Neural cell (in vitro differentiated cells): ENCODE data around the gene MEAK7.

ENCODE experiments used
- CTCF ChIP-seq: fragments of 450-650 bp; IDR thresholded peaks from 2 replicates; pipeline ENCODE4 v1.5.1; 2014; ENCODE audit warnings: antibody characterized with exemption, mild to moderate bottlenecking, moderate library complexity; ENCODE audit not compliant: poor library complexity, severe bottlenecking
- EZH2 ChIP-seq: fragments of 200-600, 300-800 bp; shearing (Covaris generic), sonication (generic); IDR thresholded peaks from 2 replicates; pipeline ENCODE4 v1.6.1; 2014; ENCODE audit warnings: antibody characterized with exemption, low read length, borderline replicate concordance, mild to moderate bottlenecking; ENCODE audit not compliant: insufficient read depth, poor library complexity, severe bottlenecking
- RAD21 ChIP-seq: fragments of 450-650 bp; conservative IDR thresholded peaks from 2 replicates; pipeline ENCODE4 v1.6.1; 2014; ENCODE audit warnings: antibody characterized with exemption, mild to moderate bottlenecking, moderate library complexity
- SMC3 ChIP-seq: fragments of 450-650 bp; conservative IDR thresholded peaks from 2 replicates; pipeline ENCODE4 v1.6.1; 2014; ENCODE audit warnings: antibody characterized with exemption, mild to moderate bottlenecking, moderate library complexity; ENCODE audit not compliant: poor library complexity

GRCh38 chr16:84546669-84547545, 42.4 kb upstream of the MEAK7 start:
- TF ChIP-seq RAD21 (no peak), CTCF (no peak), EZH2 (no peak), SMC3 (no peak)
